GM08714 (cell line): ENCODE data around the gene PIP5K1B.

ENCODE experiments used
- H3K4me3 ChIP-seq: fragments of 200-500 bp; sonication (Bioruptor generic); 2 replicates; pipeline ENCODE4 v1.5.1; 2014; ENCODE audit warnings: mild to moderate bottlenecking, low read length, inconsistent platforms
- ZNF274 ChIP-seq: IDR thresholded peaks from 2 replicates; pipeline ENCODE4 v1.6.1; 2012; ENCODE audit warnings: mild to moderate bottlenecking, low read depth, low read length

Gene PIP5K1B

DNA sequence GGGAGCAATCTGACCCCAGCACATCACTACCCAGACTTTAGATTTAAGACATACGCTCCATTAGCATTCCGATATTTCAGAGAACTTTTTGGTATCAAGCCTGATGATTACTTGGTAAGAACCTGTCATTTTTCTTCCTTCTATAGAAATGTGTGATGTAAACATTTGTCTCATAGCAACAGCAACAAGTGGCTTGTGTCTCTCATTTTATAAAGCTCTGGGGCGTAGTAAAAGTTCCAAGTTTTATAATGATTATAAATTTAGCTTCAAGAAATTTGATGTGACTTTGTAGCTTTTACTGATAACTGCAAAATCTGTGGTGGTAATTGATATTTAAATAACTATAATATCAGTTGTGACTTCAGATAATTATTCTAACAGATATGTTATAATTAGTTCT is 171.6 kb downstream of the PIP5K1B start:
- no peak for TF ChIP-seq ZNF274
- no peak overlapping the region for H3K4me3 ChIP-seq

DNA sequence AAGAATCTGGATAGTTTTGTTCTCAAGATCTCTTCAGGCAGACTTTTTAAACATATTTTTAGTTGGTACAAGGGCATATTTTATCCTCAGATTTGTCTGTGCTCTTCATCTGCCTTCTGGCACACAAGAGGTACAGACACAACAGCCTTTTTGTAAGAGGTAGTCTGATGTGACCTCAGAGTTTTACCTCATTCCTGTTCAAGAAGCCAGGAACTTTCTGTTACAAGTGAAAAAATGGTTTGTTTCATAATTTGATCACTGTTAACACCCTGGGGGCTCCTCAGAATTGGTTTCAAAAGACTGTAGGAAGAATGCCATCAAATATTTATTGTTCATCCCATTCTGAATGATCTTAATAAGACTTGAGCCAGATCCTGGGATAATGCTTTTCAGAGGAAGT is 172.2 kb downstream of the PIP5K1B start:
- H3K4me3 ChIP-seq: no peak overlapping the region
- TF ChIP-seq ZNF274: no peak

DNA sequence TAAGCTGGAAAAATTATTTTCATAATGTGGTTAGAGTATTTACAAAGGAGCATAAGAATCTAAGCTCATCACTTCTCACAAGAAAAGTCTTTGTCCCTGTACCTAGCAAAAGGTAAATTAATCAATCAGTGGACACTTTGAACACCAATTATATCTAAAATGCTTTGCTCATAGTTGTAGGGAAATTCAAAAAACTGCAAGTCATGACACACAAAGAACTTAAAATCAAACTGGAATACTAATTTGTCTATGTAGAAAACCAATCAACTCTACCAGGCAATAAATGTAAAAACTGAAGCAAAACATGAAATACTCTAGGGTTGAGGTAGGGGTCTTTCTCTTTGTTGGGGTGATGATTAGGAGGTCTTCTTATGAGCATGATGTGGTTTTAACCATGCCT is 173.4 kb downstream of the PIP5K1B start:
- TF ChIP-seq ZNF274: no peak
- no peak overlapping the region for H3K4me3 ChIP-seq

DNA sequence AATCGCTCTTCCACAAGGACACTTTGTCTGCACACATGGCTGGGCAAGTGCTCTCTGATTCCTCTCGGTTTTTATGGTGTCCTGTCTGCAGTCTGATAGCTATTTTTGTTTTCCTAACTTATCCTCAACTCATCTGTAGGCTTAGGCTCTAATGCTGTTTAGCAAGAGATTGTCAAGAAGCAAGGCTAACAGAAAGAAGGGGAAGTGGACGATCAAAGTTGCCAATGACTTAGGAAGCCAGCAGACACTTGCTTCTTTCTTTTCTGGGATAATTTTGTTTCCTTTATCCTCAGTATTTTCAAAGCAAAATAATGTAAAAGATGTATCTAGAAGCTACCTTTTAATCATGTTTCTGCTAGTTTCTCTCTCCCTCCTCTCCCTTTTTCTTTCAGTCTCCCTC is 178.2 kb downstream of the PIP5K1B start:
- TF ChIP-seq ZNF274: no peak
- no peak overlapping the region for H3K4me3 ChIP-seq

DNA sequence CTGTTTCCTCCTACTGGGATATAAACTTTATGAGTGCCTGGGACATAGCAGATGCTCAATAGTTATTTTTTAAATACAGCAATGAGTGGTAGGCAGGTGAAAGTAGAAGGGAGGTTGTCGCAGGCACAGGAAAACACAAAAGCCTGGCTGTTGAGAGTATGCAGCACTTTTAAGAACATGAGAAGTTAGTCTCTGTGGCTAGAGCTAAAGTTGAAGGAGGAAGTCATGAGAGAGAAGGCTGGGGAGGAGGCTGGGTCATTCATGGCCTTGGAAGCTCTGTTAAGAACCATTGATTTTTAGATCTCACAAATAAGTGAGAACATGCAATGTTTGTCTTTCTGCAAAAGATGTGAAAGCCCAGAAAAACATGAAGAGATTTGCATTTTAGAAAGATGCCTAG is 182.2 kb downstream of the PIP5K1B start:
- no peak for TF ChIP-seq ZNF274
- H3K4me3 ChIP-seq: no peak overlapping the region

DNA sequence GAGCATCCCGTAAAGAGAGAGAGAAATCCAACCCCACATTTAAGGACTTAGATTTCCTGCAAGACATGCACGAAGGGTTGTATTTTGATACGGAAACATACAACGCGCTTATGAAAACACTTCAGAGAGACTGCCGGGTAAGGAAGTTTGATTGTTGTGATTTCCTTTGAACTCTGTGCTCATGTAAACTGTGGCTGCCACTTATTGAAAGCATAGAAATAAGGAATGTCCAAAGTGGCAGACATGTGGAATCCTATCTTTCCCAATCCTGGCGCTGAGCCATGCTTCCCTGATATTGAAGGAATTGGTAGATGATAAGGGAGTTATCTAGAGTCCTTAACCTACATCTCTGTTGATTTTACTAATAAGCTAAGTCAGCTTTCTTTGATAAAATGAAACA is 189.5 kb downstream of the PIP5K1B start:
- no peak overlapping the region for H3K4me3 ChIP-seq
- no peak for TF ChIP-seq ZNF274

DNA sequence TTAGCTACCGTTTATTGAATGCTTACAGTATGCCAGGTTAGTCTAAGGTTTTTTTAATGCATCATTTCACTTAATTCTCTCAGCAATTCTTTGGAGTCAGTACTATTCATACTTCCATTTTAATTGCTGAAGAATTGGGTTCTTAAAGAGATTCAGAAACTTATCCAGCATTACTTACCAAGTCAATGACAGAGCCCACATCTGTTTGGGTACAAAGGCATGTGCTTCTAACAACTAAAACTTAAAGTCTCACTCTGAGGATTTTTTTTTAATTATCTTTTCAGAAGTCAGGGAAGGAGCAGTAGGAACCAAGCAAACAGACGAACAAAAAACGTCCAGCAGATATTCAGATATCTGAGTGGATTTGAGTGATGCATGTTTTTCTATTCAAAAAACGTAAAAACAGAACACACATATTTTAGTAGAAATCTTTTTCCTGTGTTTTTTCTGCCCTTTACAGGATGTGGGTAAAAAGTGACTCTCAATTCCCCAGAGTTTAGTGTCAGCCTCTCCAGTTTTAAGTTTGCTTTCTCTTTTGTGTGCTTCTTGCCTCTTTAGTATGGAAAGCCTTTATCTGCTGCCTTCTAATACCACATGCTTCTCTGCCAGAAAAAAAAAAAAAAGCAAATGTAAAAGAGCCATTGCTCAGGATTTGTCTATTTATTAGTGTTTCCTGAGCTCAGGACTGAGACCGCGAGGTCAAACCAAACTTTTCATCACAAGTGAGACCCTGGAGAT is 190.9 kb downstream of the PIP5K1B start:
- H3K4me3 ChIP-seq: peak overlapping the region; percentile 20; the same call in 1 of the 2 replicates
- no peak for TF ChIP-seq ZNF274

DNA sequence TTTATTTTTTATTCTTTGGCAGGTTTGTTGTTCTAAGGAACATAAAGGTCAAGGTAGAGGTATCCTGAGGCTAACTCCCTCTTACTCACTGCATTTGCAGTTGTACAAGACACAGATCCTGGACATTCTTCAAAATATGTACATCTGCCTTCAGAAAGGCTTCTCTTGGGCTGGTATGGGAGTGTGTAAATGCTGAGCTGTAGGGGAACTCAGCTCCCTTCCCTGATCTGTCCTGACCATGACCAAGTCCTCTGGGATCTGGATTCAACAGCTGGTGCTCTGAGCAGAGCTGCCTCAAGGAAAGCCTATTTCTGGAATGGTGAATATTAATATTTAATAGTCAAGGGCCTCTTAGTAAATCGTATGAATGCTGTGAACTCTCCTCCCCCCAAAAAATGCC is 191.4 kb downstream of the PIP5K1B start:
- no peak for TF ChIP-seq ZNF274
- H3K4me3 ChIP-seq: peak overlapping the region; percentile 20; the same call in 1 of the 2 replicates

DNA sequence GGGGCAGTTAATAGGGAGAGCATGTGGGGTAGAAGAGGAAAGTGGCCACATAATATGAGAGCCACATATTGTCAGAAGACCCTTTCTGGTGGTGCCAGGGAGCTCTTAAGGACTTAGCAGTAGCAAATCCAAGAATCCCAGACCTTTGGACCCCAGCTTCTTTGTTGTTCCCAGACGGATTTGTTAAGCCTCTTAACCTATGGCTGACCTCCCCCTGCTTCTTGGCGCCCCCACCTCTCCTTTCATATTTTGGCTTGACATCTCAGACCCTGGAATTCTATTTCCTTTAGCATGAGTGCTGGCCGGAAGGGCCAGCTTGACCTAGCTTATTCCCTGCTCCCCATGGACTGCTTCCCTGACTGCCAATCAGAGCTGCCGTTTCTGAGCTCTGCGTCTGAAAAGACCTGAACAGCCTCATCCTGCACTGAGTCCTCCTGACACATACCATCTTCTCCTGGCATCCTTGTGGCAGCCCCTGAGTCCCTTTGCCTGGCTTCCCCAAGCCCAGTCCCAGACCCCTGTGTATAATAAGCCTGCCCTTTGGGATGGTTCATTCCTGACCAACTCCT is 192.6 kb downstream of the PIP5K1B start:
- no peak overlapping the region for H3K4me3 ChIP-seq
- no peak for TF ChIP-seq ZNF274

- no peak overlapping the region for H3K4me3 ChIP-seq
- no peak for TF ChIP-seq ZNF274
These were observed 193.9 kb downstream of the PIP5K1B start for GRCh38 chr9:68898781-68899439.

GRCh38 chr9:68904454-68904853 is 199.4 kb downstream of the PIP5K1B start:
- H3K4me3 ChIP-seq: no peak overlapping the region
- no peak for TF ChIP-seq ZNF274

- no peak for TF ChIP-seq ZNF274
- H3K4me3 ChIP-seq: no peak overlapping the region
These were observed 200.1 kb downstream of the PIP5K1B start for GRCh38 chr9:68905129-68905528.

DNA sequence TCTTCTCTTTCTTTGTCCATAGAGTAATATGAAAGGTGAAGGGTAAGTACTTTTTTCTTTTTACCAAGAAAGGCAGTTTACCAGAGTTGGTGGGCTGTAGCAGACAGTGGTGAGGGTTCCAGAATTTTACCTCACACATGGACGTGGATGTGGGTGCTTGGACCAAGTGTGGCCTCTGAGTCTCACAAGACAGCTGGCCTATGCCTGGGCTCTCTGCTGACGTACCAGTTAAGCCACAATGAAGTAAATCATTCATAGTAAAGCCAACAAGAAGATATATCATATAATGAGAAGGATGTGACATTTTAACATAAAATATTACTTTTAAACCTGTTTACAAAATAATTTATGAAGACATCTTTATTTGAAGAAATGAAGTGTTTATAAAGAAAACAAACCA is 202.9 kb downstream of the PIP5K1B start:
- no peak overlapping the region for H3K4me3 ChIP-seq
- no peak for TF ChIP-seq ZNF274

GRCh38 chr9:68912561-68912960 is 207.5 kb downstream of the PIP5K1B start:
- no peak for TF ChIP-seq ZNF274
- no peak overlapping the region for H3K4me3 ChIP-seq

DNA sequence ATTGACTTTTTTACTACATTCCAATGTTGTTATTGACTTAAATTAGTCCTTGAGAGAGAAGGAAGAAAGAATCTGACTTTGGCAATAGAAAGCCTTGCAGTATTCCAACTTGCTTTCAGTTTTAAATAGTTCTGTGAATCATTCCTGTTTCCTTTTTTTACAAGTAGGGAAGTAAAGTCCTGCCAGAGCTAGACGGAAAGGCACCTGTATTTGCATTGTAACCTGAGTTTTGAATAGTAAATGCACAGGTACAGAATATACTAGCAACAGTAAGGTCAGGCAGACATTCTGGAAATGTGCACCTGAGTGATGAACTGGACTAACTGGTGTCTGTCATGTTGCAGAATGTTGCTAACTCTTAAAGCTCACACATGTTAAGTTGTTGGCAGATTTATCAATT is 208.0 kb downstream of the PIP5K1B start:
- no peak for TF ChIP-seq ZNF274
- no peak overlapping the region for H3K4me3 ChIP-seq
